Measurements from ENCODE around the gene TADA1. TPM values are rescaled to one million over a fixed set of nuclear protein-coding genes. Genes with fewer than 3 reads are reported as not detected.

The TADA1 gene
- total RNA-seq, 1 donor from 2014 or later = 24.1 TPM

- H3K4me1 Mint-ChIP-seq = no peaks in the 10 kb centered on the region
- no peak for DNase-seq (ENCODE audit: low read depth, low spot score)
- H3K9me3 Mint-ChIP-seq = peaks cover 2% of the 10 kb centered on the region
- H3K4me3 Mint-ChIP-seq = no peak overlapping the region
- H3K27ac Mint-ChIP-seq (ENCODE audit: unreplicated experiment) = no peak overlapping the region
- peaks cover 5% of the 10 kb centered on the region for H3K27me3 Mint-ChIP-seq (ENCODE audit: low read depth)
- H3K36me3 Mint-ChIP-seq (ENCODE audit: low read depth) = no peaks in the 10 kb centered on the region
- TF ChIP-seq CTCF (conservative IDR thresholded peaks at IDR 0.05) = no peak
Measured at GRCh38 chr1:166814611-166815010, 61.5 kb downstream of the TADA1 start.

GRCh38 chr1:166813508-166814223 is 62.4 kb downstream of the TADA1 start:
- no peak for TF ChIP-seq CTCF (conservative IDR thresholded peaks at IDR 0.05)
- Mint-ChIP-seq H3K9me3 (peaks cover 2% of the 10 kb centered on the region), H3K27me3 (ENCODE audit: low read depth) (peaks cover 5% of the 10 kb centered on the region), H3K4me1 (no peaks in the 10 kb centered on the region), H3K36me3 (ENCODE audit: low read depth) (no peaks in the 10 kb centered on the region), H3K4me3 (no peak overlapping the region), H3K27ac (ENCODE audit: unreplicated experiment) (no peak overlapping the region)
- DNase-seq (ENCODE audit: low read depth, low spot score) = no peak

GRCh38 chr1:166811691-166812090 is 64.4 kb downstream of the TADA1 start:
- no peak overlapping the region for H3K4me3 Mint-ChIP-seq
- TF ChIP-seq CTCF (conservative IDR thresholded peaks at IDR 0.05) = no peak
- no peaks in the 10 kb centered on the region for H3K4me1 Mint-ChIP-seq
- H3K9me3 Mint-ChIP-seq = peaks cover 2% of the 10 kb centered on the region
- H3K27me3 Mint-ChIP-seq (ENCODE audit: low read depth) = peaks cover 5% of the 10 kb centered on the region
- no peak for DNase-seq (ENCODE audit: low read depth, low spot score)
- no peak overlapping the region for H3K27ac Mint-ChIP-seq (ENCODE audit: unreplicated experiment)
- no peaks in the 10 kb centered on the region for H3K36me3 Mint-ChIP-seq (ENCODE audit: low read depth)

GRCh38 chr1:166808952-166809351 is 67.1 kb downstream of the TADA1 start:
- peaks cover 2% of the 10 kb centered on the region for H3K9me3 Mint-ChIP-seq
- TF ChIP-seq CTCF (conservative IDR thresholded peaks at IDR 0.05) = no peak
- H3K4me3 Mint-ChIP-seq = no peak overlapping the region
- no peak overlapping the region for H3K27ac Mint-ChIP-seq (ENCODE audit: unreplicated experiment)
- no peaks in the 10 kb centered on the region for H3K36me3 Mint-ChIP-seq (ENCODE audit: low read depth)
- no peak for DNase-seq (ENCODE audit: low read depth, low spot score)
- peaks cover 5% of the 10 kb centered on the region for H3K27me3 Mint-ChIP-seq (ENCODE audit: low read depth)
- H3K4me1 Mint-ChIP-seq = no peaks in the 10 kb centered on the region

Other genes starting within 250 kb of the TADA1 start
- gene POGK, start 36.8 kb downstream of the TADA1 start, total RNA-seq = 57.3 and 60.0 TPM in 2 replicates
- gene ILDR2, start 99.3 kb upstream of the TADA1 start, total RNA-seq = 27.4 and 30.3 TPM in 2 replicates
- 0.20 and 0.21 TPM in 2 replicates for gene MAEL, start 113.0 kb upstream of the TADA1 start, total RNA-seq
- gene GPA33, start 214.1 kb upstream of the TADA1 start, total RNA-seq = not detected in 2 replicates
- 0.07 and 0.11 TPM in 2 replicates for gene STYXL2, start 217.8 kb upstream of the TADA1 start, total RNA-seq

Measured in neural crest cell (in vitro differentiated cells).